NCI-H2227 (cell line): ENCODE measurements around the gene CDCA7L.
A peak's percentile ranks its signal among the peaks of the same experiment; 100 is the strongest.
"Not testable (repeated sequence)": the region's sequence is repeated elsewhere in the genome, so short reads cannot be mapped to it uniquely, and the experiment has no call there.

Source experiments
- DNase-seq: peaks from one replicate; lab custom pipeline; 2025; ENCODE audit not compliant: unreplicated experiment; lab: John Stamatoyannopoulos, UW

Gene CDCA7L

DNA sequence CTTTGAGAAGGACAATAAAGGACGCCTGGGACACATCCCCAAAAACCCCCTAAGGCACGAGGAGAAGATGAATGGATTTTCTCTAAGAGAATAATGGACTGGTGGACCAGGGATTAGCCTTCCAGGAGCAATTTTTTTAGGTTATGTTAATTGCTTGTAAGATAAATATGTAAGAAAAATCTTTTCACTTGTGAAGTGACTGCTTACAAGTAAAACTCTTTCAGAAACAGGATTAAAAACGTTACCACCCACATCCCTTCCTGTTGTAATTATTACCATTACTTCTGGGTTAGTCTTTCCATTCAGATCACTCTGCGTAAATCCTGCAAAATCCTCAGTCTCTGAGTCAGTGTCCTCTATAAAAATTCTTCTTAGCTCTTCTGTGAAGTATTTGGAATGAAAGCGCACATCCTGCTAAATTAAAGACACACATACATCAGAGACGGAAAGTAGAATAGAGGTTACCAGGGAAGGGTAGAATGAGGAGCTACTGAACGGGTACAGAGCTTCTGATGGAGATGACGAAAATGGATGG, 34.3 kb downstream of the CDCA7L start:
- DNase-seq: no peak

DNA sequence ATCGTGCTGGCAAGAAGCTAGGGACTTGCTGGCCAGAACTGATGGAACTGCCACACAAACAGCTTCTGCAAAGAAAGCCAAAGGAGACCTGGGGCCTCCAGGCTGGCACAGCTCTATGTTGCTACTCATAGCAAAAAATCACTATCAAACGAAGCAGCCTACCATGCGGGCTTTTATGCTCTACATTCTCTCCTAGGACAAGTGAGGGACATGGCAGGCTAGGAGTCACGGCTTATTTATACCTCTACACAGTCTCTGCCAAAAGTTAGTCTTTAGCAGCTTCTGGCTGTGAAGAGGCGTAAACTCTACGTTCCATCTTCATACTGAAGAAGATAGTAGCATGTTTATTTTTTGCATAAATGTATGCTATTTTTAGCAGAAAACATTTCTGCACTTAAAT, 35.4 kb downstream of the CDCA7L start:
- DNase-seq: no peak

DNA sequence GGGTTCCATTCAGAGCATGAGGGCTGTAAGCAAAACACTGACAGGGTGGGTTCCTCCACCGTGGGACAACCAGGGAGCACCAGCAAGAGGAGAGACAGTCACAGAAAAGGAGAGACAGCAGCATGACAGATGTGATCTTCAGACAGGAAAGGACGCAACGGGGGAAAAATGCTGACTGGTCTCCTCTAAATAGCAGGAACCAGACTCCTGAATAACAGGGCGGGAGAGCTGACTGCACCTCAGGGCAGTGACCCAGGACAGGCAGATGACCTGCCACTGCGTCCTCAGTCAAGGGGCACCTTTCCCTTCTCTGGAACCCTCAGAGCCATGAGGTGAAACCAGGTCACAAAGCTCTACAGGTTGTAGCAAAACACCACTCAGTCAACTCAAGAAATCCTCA, 37.0 kb downstream of the CDCA7L start:
- DNase-seq: no peak

DNA sequence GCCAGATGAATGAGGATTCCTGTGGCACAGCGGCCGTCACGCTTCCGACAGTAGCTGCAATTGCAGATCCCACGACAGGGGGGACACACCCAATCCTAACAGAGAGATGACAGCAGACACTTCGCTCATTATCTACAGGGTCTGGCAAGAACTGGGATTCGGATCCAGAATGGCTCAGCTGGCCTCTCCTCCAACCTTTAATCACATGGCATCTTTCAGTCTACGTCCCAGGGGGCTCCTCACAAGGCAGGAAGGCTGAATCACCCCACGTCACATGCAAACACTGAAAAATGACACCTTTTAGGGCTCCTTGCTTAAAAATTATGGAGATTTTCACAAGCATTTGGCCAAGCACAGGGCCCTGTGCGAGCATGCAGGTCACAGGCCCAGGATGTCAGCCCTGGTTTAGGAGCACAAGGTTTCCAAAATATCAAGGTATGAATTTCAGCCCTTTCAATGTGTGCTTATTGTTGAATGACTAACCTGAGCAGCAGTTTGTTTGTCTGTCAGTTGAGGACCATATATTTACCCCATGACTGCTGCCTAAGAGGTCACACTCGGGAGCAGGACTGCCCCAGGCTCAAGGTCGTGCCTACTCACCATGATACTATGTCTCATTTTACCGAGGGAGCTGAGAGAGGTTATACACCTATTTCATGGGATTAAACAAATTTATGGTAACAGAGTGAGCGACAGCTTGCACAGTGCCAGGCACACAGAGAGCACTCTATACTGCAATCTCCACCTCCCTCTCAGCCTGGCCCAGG, 42.5 kb downstream of the CDCA7L start:
- DNase-seq: no peak

DNA sequence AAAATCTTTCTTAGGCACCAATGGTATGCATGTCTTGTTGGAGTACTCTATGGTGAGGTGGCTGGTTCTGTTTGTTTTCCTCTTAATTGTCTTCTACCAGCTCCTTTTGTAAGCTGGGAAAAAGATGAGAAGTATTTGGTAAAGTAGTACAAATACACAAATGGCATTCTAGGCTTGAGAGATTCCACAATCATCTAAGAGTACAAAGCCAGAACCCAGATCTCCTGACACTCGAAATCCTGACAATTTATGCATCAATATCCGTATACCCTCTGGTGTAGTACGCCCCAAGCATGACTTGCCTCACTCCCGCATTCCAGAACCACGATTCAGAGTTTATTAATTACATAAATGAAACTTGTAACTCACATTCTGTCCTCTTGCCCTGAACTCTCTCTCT, 43.5 kb downstream of the CDCA7L start:
- DNase-seq: no peak

DNA sequence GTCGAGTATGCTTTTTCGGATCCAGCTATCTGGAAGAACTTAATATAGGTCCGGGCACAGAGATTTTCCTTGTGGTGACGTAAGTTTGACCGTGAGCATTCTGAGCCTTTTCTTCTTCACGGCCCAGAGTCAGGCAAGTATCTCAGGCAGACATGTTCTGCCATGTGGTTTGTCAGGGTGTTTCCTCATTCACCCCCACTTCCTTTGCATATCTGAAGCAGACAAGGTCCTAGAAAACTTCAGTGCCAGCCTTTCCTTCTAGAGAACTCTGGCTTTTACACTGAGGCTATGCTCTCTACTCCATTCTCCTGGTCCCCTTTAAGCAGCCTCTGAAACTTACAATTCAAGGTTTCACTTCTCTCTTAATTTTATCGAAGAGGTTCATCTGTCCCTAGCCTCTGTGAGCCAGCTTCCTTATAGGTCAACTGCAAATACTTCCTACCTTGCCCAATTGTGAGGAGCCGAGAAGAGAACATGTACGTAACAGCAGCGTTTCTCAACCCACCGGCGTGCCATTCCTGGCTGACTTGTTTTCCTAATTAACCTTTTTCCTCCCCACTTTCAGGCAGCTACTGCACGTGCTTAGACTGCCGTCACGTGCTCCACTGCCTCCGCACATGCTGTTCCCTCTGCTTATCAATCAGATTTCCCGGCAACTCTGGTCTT, 47.3 kb downstream of the CDCA7L start:
- no peak for DNase-seq

DNA sequence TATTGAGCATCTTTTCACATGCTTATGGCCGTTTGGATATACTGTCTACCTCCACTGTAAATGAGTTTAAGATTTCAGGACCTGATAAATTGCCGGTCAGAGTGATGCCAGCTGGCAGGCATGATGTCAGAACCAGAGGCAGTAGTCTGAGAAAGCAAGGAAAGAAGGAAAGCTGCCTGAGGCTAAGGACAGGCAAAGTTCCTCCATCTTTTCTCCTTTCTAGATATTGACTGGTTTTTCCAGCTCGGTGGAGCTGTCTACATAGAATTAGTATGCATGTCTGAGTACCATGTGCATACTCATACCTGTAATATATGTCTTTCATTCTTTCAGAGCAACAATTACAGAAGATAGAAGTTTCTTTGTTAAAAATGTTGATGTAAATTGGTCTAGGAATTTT, 52.3 kb downstream of the CDCA7L start:
- no peak for DNase-seq

DNA sequence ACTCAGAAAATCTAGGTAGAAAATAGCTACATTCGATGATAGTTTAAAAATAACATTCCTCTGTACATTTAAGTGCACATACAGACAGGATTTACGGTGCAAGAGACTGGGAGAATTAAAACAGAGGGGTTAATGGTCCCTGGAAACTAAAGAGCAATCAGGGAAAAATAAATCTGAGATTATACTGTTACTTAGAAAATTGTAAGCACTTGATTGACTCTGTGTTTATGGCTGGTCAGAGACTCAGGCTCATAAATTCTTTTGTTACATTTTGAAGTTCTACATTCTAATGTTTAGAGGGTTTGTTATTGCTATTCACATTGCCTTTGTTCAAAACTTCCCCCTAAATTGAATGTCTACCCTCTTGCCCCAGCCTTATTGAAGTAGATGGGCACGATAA, 54.4 kb downstream of the CDCA7L start:
- no peak for DNase-seq

DNA sequence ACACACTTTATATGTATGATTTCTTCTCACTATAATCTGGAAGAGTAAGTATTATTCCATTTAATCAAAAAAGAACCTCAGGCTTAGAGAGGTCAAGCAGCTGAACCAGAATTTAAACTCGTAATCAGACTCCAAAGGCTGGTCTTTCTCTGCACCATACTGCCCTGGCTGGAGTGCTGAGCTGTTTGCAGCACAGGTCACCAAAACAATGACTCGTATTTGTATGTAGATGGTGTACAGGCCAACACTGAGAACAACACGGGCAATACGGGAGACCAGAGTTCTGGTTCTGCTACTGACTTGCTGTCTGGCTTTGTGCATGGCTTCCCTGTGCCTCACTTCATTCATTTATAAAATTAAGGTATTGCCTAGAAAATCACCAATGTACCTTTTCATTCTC, 57.9 kb downstream of the CDCA7L start:
- no peak for DNase-seq

DNA sequence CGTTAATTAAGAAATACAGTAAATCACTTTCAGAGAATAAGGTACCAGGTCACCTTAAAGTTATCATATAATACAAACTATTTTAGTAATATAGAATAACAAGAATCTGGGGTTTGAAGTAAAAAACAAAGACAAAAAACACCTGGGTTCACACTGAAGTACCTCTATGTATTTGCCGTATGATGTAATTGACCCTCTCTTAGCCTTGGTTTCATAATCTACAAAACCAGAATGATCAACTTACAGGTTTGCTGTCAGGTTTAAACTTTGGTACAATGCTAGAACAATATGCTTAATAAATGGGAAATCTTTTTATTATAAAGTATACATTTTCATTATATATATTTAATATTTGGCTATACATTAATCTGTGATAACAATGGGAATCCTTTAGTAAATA, 58.3 kb downstream of the CDCA7L start:
- no peak for DNase-seq

DNA sequence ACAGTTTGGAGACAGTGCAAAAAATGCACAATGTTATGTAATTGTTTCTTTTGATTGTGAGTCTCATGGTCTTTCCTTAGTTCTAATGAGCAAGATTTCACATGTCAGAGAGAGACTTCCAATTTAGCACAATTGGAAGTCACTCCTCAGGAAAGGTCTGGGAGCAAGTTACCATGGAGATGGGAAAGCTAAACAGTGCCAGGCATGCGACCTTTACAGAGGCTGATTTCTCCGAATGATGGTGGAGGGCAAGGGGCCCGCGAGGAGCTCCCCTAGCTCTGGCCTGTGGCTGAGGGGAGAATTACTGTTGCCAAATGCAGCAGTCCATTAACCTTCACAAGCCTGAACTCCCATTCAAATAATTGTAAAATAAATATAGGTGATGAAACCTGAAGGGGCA, 59.3 kb downstream of the CDCA7L start:
- DNase-seq: peak; percentile 76

DNA sequence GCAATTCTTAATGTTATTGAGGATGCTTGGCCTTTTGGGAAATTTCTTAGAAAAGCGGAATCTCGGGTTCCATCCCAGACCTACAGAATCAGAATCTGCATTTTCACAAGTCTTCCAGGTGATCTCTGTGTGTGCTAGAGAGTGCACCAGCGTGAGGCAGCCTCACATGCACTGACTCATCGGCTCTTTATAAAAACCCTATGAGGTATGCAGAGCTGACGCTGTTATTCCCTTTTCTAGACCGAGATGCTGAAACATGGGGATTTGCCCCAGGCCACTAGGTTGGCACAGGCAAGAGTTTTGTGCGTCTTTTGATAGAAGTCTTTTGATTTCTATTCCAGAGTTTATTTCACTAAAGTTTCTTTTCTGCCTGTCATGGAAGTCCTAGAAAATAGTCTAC, 61.2 kb downstream of the CDCA7L start:
- DNase-seq: no peak

DNA sequence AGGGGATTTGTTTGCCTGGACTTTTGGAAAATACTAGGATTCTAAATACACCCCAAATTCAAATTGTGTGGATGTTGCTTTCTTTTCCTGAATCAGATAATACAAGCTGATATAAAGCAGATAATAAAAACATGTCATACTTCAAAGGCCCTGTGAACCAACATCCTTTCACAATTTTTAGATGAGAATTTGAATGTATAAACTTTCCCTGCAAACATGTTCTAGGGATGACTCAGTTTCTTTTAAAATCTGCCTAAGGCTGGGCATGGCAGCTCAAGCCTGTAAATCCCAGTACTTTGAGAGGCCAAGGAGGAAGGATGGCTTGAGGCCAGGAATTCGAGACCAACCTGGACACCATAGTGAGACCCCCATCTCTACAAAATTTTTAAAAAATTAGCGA, 62.2 kb downstream of the CDCA7L start:
- not testable (repeated sequence) for DNase-seq

DNA sequence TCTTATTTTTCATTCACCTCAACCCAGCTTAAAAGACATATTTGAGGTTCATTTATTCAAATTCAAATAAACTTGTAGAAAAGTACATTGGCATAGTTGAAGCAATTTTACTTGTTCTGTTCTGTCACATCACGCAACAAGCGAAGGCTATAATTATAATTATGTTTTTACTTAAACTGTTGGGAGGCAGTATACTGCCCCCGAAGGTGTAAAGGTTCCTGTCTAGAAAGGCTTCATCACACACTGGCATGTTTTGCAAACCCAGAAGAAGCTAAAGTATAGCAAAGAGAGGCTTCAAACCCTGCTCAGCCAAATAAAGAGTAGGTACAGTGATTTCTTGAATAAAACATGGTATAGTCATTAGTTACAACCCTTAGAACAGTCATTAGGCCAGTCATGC, 62.6 kb downstream of the CDCA7L start:
- no peak for DNase-seq

DNA sequence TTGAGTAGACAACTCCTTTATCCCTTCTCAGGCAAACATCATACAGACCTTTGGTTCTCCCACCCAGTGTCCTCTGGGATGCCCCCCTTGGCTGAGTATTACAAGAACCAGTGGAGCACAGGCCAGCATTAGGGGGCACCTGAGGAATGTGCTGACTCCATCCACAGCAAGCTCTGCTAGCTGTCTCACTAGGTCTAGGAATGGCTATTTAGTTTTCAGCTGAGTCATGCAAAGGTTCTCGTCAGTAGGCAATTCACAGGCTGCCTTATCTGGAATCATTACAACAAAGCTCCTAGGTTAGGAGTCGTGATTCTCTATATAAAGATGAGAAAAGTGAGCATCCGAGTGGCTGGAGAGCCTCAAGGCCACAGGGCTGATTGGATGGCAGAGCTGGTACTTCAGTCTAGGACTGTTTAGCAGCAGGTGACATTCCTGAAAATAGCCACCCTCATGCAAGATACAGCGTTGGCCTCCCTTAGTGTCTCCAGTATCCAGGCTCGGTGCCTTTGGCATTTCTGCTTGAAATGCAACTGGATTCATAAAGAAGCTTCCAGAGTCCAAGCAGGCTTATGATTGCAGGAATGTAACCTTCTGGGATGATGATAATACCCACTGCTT, 75.8 kb downstream of the CDCA7L start:
- DNase-seq: no peak

DNA sequence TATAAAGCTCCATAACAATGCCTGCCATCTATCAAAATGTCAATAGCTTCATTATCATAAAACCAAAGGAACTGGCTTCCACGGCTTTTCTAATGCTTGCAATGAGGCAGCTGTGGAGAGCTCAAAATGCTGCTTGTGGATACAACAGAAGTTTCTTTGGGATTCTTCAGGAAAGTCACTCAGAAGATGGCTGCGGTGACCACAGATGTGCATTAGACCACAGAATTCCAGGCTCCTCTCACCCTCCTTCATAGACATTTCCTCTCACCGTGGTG, 77.2 kb downstream of the CDCA7L start:
- no peak for DNase-seq

DNA sequence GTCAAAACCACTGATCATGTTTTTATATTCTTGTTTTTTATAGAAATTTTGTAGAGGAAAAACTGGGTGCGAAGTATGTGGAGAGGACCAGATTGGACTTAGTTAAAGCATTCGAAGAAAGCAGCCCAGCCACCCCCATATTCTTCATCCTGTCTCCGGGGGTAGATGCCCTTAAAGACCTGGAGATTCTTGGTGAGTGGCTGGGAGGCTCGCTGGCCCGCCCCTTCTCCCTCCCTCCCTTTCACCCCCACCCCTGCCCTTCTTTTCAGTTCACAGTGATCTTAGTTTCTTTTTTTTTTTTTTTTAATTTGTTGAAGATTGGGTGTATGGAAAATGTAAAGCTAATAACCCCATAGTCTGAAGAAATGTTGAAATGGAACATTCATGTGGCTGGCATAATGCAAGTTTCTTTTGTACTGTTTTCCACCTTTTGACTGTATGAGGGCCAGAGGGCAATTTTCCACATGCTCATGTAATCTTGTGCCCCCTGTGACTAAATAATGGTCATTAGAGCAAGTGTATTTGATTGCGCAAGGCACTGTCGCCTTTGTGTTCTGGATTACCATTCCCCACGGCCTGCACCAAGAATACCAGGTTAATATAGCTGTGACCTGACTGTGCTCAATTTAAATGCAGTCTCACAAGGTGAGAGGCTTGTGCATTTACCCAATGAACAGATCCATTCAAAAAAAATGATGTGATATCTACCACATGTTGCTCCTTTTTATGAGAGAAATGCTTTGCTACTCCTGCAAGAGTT, 77.7 kb downstream of the CDCA7L start:
- DNase-seq: peak; percentile 63

DNA sequence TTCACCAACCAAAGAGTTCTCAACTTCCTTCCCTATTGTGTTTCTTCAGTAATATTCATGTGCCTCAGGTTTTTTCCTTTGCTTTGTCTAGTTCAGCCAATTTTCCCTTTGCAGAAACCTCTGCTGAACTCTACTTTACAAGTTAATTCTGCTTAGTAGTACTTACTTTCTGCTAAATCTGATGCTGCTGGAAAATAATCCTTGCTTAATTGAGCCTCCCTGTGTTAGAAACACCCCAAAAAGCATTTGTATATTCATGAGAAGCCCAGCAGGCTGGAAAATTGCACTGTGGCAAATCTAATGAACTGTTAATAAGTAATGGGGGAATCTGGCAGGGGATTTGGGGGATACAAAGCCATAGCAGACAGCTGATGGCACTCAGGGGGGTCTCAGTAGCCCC, 78.5 kb downstream of the CDCA7L start:
- DNase-seq: no peak

DNA sequence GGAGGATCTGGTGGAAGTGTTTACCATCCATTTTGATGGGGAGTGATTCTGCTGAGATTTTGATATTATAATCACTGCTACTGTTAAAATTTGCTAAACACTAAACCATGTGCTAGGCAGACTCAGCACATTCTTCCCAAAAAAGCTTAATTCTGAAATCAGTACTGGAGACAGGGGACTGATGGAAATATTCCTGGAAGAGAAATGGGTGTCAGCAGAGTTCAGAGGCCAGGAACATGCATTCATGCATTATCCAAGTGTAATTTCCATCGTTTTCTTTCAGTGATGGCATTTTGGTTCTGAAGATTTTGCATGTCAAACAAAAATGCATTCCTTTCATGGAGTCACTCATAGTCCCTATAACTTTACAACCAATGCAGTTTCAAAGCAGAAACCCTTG, 79.0 kb downstream of the CDCA7L start:
- no peak for DNase-seq

DNA sequence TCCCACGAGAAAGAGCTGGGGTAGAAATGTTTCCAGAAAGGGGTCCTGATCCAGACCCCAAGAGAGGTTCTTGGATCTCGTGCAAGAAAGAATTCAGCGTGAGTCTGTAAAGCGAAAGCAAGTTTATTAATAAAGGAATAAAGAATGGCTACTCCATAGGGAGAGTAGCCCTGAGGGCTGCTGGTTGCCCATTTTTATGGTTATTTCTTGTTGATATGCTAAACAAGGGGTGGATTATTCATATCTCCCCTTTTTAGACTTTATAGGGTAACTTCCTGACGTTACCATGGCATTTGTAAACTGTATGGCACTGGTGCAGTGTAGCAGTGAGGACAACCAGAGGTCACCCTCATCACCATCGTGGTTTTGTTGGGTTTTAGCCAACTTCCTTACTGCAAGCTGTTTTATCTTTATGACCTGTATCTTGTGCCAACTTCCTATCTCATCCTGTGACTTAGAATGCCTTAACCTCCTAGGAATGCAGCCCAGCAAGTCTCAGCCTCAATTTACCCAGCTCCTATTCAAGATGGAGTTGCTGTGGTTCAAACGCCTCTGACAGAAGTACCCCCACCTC, 80.0 kb downstream of the CDCA7L start:
- not testable (repeated sequence) for DNase-seq

DNA sequence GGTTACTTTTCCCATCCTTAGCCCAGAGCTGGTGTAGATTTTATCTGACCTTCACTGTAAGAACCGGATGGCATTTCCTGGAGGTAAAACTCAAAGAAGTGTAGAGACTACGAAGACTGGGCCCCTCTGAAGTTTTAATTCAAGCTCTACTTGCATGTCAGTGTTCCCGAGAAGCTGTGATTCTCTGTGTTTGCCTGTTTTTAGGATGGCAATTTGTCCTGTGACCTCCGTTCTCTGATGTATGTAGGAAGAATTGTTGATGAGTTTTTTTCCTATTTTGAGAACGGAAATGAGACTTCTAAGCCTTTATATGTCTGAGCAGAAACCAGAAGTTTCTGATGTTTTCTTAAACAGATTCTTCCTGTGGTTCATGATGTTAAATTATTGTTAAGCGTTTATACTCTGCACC, 94.1 kb downstream of the CDCA7L start:
- no peak for DNase-seq
